Transverse colon (tissue), 4 donors: ENCODE measurements around the gene KLHDC3. TPM values are rescaled to one million over a fixed set of nuclear protein-coding genes. Genes with fewer than 3 reads are reported as not detected.

Experiments
- DNase-seq: peaks from one replicate; pipeline ENCODE4 v3.0.0-alpha.2; 2019
- H3K27ac ChIP-seq, 4 donors: fragments of 200-600 bp; sonication (generic); 2 replicates each; pipeline ENCODE4 v1.5.1; 2016 to 2018; ENCODE audit warnings: inconsistent platforms in 4 of 4
- H3K27me3 ChIP-seq: fragments of 200-600 bp; sonication (generic); 2 replicates; pipeline ENCODE4 v1.5.1; 2017; ENCODE audit warnings: inconsistent platforms
- H3K36me3 ChIP-seq, 4 donors: fragments of 200-600 bp; sonication (generic); 2 replicates each; pipeline ENCODE4 v1.5.1; 2017 to 2019; ENCODE audit warnings: inconsistent platforms in 4 of 4
- H3K4me1 ChIP-seq, 4 donors: fragments of 200-600 bp; sonication (generic); 2 replicates each; pipeline ENCODE4 v1.5.1; 2017 to 2020; ENCODE audit warnings: inconsistent platforms in 4 of 4
- H3K4me3 ChIP-seq, 4 donors: fragments of 200-600 bp; sonication (generic); 1 replicate in 1 of 4; 2 replicates in 3 of 4; pipeline versions ENCODE4 v1.5.1 to v1.6.1; 2017 to 2019; ENCODE audit warnings: inconsistent platforms in 4 of 4
- H3K9me3 ChIP-seq, 2 donors: fragments of 200-600 bp; sonication (generic); 2 replicates each; pipeline ENCODE4 v1.5.1; 2017 to 2019; ENCODE audit warnings: inconsistent platforms in 2 of 2
- EP300 ChIP-seq: sonication (generic); formaldehyde crosslinking; IDR thresholded peaks from one replicate; pipeline ENCODE4 v1.6.1; 2017; ENCODE audit warnings: antibody characterized with exemption, low read depth
- POLR2A ChIP-seq: fragments of 450-650 bp; IDR thresholded peaks from one replicate; pipeline ENCODE4 v1.6.1; 2016; ENCODE audit warnings: antibody characterized with exemption, mild to moderate bottlenecking, moderate library complexity
- POLR2AphosphoS5 ChIP-seq, 3 donors: sonication (generic); formaldehyde crosslinking; IDR thresholded peaks; one replicate each; pipeline ENCODE4 v1.6.1; 2016; ENCODE audit warnings: antibody characterized with exemption in 3 of 3
- WGBS, 2 donors: methylation state at CpG; one replicate each; pipeline ENCODE4 v1.1.5; 2018; ENCODE audit warnings: low coverage in 1 of 2; 5-methylcytosine and 5-hydroxymethylcytosine counted together
- in situ Hi-C, 4 donors: fragments of 200-750 bp; cut with MboI; loops; one replicate each; pipeline versions ENCODE4 v1.15.0 to v1.15.1; 2017; ENCODE audit warnings: low sequenced_read_pairs in 3 of 4, low pct_ligation_motif_present in 1 of 4, low pct_unique_long_range_greater_than_20kb in 1 of 4
- intact Hi-C: fragments of 100-400 bp; cut with DNase I; formaldehyde crosslinking; loops from one replicate; pipeline ENCODE4 v1.15.1; 2023; ENCODE audit warnings: low total_unique reads
- total RNA-seq, 4 donors: library from RNA; depleted of rRNA; stranded (reverse); fragments of >200 nt; gene quantifications; one replicate each; pipeline ENCODE4 v1.1.0, GENCODE V29; 2016
- TF ChIP-seq, protein P1 (sequence below), 5 experiments: fragments of 200-600 bp in 3 of 5; fragments of 450-650 bp in 2 of 5; sonication (generic) in 3 of 5; IDR thresholded peaks; 1 replicate in 2 of 5; 2 replicates in 3 of 5; pipeline ENCODE4 v1.5.1; 2016 to 2017; ENCODE audit warnings: antibody characterized with exemption in 5 of 5, inconsistent platforms in 3 of 5, mild to moderate bottlenecking in 2 of 5, moderate library complexity in 1 of 5

KLHDC3 gene
- total RNA-seq, 4 donors from 2014 or later = 54.6 to 67.3 (median 63.2) TPM

DNA sequence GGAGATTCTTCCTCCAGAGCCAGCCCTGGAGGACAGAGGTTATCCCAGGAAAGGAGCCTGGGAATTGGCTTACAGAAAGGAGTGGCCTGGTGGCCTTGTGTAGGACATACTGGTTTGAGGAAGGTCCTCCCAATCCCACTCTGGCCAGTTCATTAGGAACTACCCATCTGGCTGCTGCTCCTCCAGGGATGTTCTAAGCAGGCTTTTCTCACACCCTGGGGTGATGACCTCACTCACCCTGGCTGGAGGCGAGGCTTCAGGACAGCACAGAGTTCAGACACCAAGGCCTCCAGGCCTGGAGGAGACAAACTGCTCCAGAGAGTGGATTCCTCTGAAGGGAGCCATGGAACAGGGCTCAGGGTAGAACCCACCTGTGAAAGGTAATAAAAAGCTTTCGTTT is 44.6 kb upstream of the KLHDC3 start:
- TF ChIP-seq POLR2AphosphoS5 (IDR thresholded peaks at IDR 0.05) (no peak), POLR2A (no peak), EP300 (no peak)
- TF ChIP-seq, protein P1, sequence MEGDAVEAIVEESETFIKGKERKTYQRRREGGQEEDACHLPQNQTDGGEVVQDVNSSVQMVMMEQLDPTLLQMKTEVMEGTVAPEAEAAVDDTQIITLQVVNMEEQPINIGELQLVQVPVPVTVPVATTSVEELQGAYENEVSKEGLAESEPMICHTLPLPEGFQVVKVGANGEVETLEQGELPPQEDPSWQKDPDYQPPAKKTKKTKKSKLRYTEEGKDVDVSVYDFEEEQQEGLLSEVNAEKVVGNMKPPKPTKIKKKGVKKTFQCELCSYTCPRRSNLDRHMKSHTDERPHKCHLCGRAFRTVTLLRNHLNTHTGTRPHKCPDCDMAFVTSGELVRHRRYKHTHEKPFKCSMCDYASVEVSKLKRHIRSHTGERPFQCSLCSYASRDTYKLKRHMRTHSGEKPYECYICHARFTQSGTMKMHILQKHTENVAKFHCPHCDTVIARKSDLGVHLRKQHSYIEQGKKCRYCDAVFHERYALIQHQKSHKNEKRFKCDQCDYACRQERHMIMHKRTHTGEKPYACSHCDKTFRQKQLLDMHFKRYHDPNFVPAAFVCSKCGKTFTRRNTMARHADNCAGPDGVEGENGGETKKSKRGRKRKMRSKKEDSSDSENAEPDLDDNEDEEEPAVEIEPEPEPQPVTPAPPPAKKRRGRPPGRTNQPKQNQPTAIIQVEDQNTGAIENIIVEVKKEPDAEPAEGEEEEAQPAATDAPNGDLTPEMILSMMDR (IDR thresholded peaks at IDR 0.05) = no peak
- DNase-seq = no peak
- H3K27ac ChIP-seq = no peak overlapping the region
- H3K4me3 ChIP-seq = no peak overlapping the region
- peaks cover 0 to 4% (median 0%) of the 10 kb centered on the region in 4 donors for H3K4me1 ChIP-seq
- WGBS, 2 donors = 91% methylated on average over 2 of the region's 2 CpGs; no CpG with 5 or more reads in 1 of the 2 donors
- H3K36me3 ChIP-seq = peaks cover 0 to 11% (median 5%) of the 10 kb centered on the region in 4 donors
- H3K9me3 ChIP-seq = no peaks in the 10 kb centered on the region
- in situ Hi-C loops = no loop called here
- intact Hi-C loops = no loop called here
- no peaks in the 10 kb centered on the region for H3K27me3 ChIP-seq

DNA sequence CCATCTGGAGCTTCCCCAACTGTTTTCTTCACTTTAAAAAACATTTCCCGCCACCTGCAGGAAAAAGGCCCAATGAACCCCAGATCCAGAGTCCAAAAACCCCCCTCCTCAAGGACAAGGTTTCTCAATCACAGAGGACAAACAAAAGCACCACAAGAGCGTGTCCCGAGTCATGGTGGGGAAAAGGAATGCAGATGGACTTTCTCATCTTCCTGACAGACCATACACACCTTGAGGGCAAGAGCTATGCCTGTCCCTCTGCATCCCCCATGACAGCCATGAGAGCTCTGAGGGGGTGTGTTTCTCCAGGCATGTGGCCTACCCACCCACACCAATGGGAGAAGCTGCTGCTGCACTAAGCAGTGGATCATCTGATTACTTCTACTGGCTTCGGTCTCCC is 44.1 kb upstream of the KLHDC3 start:
- H3K4me3 ChIP-seq = no peak overlapping the region
- peaks cover 0 to 4% (median 0%) of the 10 kb centered on the region in 4 donors for H3K4me1 ChIP-seq
- TF ChIP-seq POLR2A (no peak), POLR2AphosphoS5 (IDR thresholded peaks at IDR 0.05) (no peak), EP300 (no peak)
- TF ChIP-seq, protein P1 (IDR thresholded peaks at IDR 0.05) = no peak
- peaks cover 0 to 6% (median 3%) of the 10 kb centered on the region in 4 donors for H3K36me3 ChIP-seq
- 67 to 94% methylated on average over 1 to 4 of the region's 4 CpGs for WGBS, 2 donors
- H3K27me3 ChIP-seq = no peaks in the 10 kb centered on the region
- H3K9me3 ChIP-seq = no peaks in the 10 kb centered on the region
- intact Hi-C loops = no loop called here
- no peak for DNase-seq
- in situ Hi-C loops = no loop called here
- no peak overlapping the region for H3K27ac ChIP-seq

DNA sequence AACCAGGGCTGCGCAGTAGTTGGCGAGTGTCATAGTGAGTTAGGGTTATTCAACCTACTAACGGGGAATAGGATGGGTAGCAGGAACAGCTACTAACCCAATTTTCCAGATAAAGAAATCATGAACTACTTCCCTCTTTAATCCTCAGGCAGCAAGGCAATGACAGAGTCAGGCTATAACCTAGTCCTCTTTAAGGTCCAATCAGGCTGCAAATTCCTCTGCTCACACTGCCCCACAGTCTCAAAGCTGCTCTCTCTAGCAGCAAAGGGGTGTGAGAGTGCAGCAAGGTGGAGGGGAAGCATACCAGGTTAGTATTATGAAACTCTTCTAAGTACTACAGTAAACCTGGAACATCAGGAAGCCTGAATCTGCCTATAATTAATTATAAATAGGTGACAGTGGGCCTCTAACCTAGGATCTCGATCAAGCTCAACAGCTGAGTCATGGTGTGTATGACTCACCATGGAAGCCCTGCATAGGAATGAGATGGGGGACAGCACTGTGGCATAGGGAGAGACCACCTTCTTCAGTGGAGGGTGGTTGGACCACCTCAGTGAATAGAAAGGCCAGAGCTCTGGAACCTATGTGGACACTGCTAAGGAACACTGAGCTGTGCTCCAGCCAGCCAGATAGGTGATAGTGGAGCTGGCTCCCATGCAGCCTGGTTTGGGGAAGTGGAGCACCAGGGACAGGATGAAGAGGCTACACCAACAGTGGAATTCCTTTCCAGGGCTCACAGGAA is 43.0 kb upstream of the KLHDC3 start:
- no peak for DNase-seq
- intact Hi-C loops (no loop called here), in situ Hi-C loops (no loop called here)
- Histone ChIP-seq H3K27ac (no peak overlapping the region), H3K4me1 (peaks cover 0 to 4% (median 0%) of the 10 kb centered on the region in 4 donors), H3K9me3 (no peaks in the 10 kb centered on the region), H3K4me3 (no peak overlapping the region), H3K27me3 (no peaks in the 10 kb centered on the region), H3K36me3 (peaks cover 0 to 4% (median 0%) of the 10 kb centered on the region in 4 donors)
- 87% methylated on average over 4 of the region's 4 CpGs; no CpG with 5 or more reads in 1 of the 2 donors for WGBS, 2 donors
- TF ChIP-seq POLR2AphosphoS5 (IDR thresholded peaks at IDR 0.05) = no peak
- TF ChIP-seq EP300 = no peak
- TF ChIP-seq POLR2A = no peak
- TF ChIP-seq, protein P1 (IDR thresholded peaks at IDR 0.05) = no peak

DNA sequence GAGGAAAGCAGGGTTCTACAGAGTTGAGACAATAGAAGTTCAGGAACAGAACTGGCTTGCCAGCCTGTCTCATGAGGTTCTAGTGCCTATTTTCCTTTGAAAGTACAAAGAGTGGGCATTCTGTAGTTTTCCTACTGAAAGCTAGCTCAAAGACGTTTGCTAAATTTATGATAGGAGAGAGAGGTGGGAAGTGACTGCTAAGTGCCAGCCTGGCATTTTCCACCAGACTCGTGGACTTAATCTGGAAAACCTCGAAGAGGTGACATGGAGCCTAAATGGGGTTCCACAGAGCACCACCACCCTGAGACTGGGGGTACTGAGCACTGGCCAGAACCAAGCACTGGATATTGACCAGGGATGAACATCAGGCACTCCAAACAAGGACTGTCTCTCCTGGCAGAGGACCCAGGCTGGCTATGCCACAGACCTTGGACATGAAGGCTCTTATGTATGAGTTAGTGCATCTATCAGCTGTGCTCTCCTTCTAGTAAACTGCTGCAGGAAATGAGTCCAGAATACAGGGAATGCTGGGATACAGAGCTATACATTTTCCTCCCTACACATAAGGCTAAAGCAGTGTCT is 42.2 kb upstream of the KLHDC3 start:
- in situ Hi-C loops = no loop called here
- TF ChIP-seq POLR2AphosphoS5 (IDR thresholded peaks at IDR 0.05) (no peak), EP300 (no peak), POLR2A (no peak)
- TF ChIP-seq, protein P1 (IDR thresholded peaks at IDR 0.05) = no peak

More for the DNA sequence above, 42.2 kb upstream of the KLHDC3 start:
- Histone ChIP-seq H3K27ac (no peak overlapping the region), H3K9me3 (no peaks in the 10 kb centered on the region), H3K36me3 (no peaks in the 10 kb centered on the region), H3K4me3 (no peak overlapping the region), H3K27me3 (no peaks in the 10 kb centered on the region), H3K4me1 (peaks cover 0 to 7% (median 5%) of the 10 kb centered on the region in 4 donors)
- intact Hi-C loops = no loop called here
- no peak for DNase-seq
- WGBS, 2 donors = 84% methylated on average over 3 of the region's 3 CpGs; no CpG with 5 or more reads in 1 of the 2 donors
